COLO829 (cell line): ENCODE data around the gene CARHSP1.
"Not testable (repeated sequence)": the region's sequence is repeated elsewhere in the genome, so short reads cannot be mapped to it uniquely, and the experiment has no call there.

Experiments
- DNase-seq: peaks from one replicate; pipeline ENCODE4 v3.0.0; 2012; ENCODE audit warnings: low spot score

Gene CARHSP1

GRCh38 chr16:8828541-8829165 lies 40.2 kb downstream of the CARHSP1 start:
- DNase-seq: no peak

GRCh38 chr16:8826278-8826879 lies 42.4 kb downstream of the CARHSP1 start:
- DNase-seq: no peak

- DNase-seq: no peak
Measured at GRCh38 chr16:8822403-8822802, 46.4 kb downstream of the CARHSP1 start.

GRCh38 chr16:8819411-8820034 lies 49.3 kb downstream of the CARHSP1 start:
- DNase-seq: no peak

GRCh38 chr16:8818504-8819270 lies 50.1 kb downstream of the CARHSP1 start:
- DNase-seq: no peak

GRCh38 chr16:8816967-8817655 lies 51.7 kb downstream of the CARHSP1 start:
- DNase-seq: no peak

- no peak for DNase-seq
Measured at GRCh38 chr16:8814095-8814806, 54.6 kb downstream of the CARHSP1 start.

- DNase-seq: no peak
Measured at GRCh38 chr16:8812162-8812843, 56.5 kb downstream of the CARHSP1 start.

GRCh38 chr16:8808613-8809353 lies 60.0 kb downstream of the CARHSP1 start:
- no peak for DNase-seq

- DNase-seq: no peak
Measured at GRCh38 chr16:8808009-8808408, 60.8 kb downstream of the CARHSP1 start.

- DNase-seq: no peak
Measured at GRCh38 chr16:8807189-8807588, 61.6 kb downstream of the CARHSP1 start.

- DNase-seq: no peak
Measured at GRCh38 chr16:8806272-8806983, 62.4 kb downstream of the CARHSP1 start.

- DNase-seq: no peak
Measured at GRCh38 chr16:8804313-8804712, 64.5 kb downstream of the CARHSP1 start.

GRCh38 chr16:8803733-8804132 lies 65.1 kb downstream of the CARHSP1 start:
- not testable (repeated sequence) for DNase-seq
